HL-60 (cell line): ENCODE measurements around the gene ROBO1.

Source experiments
- CTCF ChIP-seq: IDR thresholded peaks from one replicate; pipeline ENCODE4 v1.5.1; 2011; ENCODE audit warnings: low read length, control low read depth, inconsistent platforms; ENCODE audit not compliant: insufficient read depth
- SPI1 ChIP-seq: IDR thresholded peaks from 2 replicates; pipeline ENCODE4 v1.6.1; 2012; ENCODE audit warnings: low read depth, mild to moderate bottlenecking, borderline replicate concordance

- TF ChIP-seq CTCF (no peak), SPI1 (no peak)
Observed at GRCh38 chr3:78670094-78670493, 1097.7 kb downstream of the ROBO1 start.
